GM19193 (cell line): Measurements from ENCODE around the gene LY6G6F.

Source experiments
- POLR2A ChIP-seq: IDR thresholded peaks from 4 replicates; pipeline ENCODE4 v1.6.1; 2011; ENCODE audit not compliant: insufficient read depth, insufficient read length; ENCODE audit errors: extremely low read depth

LY6G6F gene

DNA sequence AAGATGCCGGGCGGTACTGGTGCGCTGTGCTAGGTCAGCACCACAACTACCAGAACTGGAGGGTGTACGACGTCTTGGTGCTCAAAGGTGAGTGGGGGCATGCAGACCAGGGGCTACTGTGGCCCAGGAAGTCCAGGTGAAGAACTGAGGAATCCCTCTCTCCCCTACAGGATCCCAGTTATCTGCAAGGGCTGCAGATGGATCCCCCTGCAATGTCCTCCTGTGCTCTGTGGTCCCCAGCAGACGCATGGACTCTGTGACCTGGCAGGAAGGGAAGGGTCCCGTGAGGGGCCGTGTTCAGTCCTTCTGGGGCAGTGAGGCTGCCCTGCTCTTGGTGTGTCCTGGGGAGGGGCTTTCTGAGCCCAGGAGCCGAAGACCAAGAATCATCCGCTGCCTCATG lies 1.0 kb downstream of the LY6G6F start:
- no peak for TF ChIP-seq POLR2A

GRCh38 chr6:31708224-31708623 lies 1.6 kb downstream of the LY6G6F start:
- TF ChIP-seq POLR2A: no peak

DNA sequence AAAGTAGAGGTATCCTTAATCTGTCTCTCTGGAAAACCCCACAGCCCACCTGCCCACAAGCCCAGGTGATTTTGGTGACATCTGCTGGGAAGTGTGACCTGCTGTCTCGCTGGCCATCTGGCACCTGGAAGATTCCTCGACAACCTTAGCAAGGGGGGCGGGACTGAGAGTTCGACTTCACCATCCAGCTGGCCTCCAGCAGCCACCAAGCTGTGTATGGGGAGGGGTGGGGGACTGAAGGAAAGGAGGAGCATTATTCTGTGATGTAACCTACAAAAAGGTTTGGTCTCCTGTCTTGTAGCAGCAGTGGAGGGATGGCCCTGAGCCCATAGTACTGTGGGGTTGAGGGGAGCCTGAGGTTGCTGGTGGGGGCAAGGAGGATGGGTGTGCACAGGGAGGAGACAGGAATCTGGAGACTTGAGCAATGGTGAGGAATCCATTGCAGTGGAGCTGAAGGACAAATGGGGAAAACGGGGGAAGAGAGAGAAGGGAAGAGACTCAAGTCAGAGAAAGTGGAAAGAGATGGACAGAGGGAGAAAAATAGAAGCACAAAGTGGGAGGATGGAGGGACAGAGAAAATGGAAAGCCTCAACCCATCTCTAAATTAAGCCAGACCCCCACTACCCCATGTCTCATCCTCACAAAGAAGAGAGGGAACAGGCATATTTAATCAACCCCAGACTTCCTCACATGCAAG lies 4.0 kb downstream of the LY6G6F start:
- TF ChIP-seq POLR2A: no peak

GRCh38 chr6:31711233-31711632 lies 4.6 kb downstream of the LY6G6F start:
- no peak for TF ChIP-seq POLR2A

- TF ChIP-seq POLR2A: no peak
Measured at GRCh38 chr6:31712296-31712695, 5.6 kb downstream of the LY6G6F start.

DNA sequence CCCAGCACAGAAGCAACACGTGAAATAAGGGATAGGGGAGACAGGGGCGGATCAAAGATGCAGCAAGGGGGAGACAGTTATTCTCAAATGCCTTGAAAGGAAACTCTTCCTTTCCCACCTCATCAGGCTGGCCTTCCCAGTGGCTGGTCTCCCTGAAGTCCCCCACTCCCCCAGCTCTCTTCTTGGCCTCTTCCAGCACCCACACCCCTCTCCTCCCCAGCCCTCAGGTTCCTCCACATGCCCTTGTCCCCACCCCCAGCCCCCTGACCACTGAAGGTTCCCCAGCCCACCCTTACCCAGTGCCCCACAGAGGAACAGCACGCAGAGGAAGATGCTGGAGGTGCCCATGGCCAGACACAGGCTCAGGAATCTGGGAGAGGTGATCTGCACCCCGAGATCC lies 6.8 kb downstream of the LY6G6F start:
- TF ChIP-seq POLR2A: no peak

GRCh38 chr6:31713991-31714684 lies 7.5 kb downstream of the LY6G6F start:
- TF ChIP-seq POLR2A: no peak

DNA sequence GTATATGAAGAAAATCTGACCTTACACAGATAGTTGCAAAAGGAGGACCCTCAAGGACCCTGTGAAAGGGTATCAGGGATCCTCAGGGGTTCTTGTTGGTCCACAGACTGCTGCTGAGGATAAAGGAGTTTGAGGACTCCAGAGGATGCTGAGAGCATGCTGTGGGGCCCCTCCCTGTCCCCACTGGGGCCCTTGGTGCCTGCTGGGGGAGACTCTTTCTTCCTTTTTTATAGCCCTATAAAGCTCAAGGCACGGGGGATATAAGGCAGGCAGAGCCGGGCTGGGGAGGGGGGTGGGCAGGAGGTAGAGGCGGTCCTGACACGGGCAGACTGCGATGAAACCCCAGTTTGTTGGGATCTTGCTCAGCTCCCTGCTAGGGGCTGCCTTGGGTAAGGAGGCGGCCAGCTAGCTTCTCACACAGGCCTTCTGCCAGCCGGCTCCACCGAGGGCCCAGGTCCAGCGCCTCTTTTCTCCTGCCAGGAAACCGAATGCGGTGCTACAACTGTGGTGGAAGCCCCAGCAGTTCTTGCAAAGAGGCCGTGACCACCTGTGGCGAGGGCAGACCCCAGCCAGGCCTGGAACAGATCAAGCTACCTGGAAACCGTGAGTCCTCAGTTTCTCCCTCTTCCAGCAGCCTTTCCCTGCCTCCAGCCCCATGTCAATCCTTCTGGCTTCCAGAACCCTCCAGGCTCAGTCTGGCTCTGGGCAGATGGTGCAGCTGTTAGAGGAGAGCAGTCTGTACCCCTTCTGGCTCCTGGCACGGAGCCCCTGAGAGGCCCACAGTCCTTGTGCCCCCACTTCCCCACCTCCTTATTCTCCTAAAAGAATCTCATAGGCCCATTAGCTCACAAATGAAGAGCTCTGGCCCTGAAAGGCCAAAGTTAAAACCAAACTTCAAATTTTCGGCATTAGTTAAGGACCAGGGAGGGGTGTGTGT lies 8.6 kb downstream of the LY6G6F start, which contains the start of gene LY6G6D:
LY6G6D (plus strand) TSS at position 327 of the 937 bp plus-strand sequence; CDS start at position 335, 8 bp downstream.
- no peak for TF ChIP-seq POLR2A

DNA sequence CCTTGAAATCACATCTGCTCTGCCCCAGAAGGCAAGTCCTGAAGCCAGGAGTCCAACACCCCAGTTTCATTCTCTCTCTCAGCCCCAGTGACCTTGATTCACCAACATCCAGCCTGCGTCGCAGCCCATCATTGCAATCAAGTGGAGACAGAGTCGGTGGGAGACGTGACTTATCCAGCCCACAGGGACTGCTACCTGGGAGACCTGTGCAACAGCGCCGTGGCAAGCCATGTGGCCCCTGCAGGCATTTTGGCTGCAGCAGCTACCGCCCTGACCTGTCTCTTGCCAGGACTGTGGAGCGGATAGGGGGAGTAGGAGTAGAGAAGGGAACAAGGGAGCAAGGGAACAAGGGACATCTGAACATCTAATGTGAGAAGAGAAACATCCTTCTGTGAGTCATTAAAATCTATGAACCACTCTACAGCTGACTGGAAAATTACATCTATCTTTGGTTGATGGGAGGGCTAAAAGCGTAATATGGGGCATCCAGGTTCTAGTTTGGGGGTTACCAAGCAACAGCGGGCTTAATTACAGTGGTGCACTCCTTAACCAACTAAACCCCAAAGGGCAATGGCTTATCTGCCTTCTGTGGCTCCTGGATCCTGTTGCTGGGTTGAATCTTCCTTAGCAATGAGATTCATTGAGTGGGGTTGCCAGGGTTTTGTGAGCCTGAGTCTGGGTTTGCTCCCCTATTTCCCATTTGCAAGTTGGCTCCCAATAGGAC lies 11.0 kb downstream of the LY6G6F start:
- no peak for TF ChIP-seq POLR2A

DNA sequence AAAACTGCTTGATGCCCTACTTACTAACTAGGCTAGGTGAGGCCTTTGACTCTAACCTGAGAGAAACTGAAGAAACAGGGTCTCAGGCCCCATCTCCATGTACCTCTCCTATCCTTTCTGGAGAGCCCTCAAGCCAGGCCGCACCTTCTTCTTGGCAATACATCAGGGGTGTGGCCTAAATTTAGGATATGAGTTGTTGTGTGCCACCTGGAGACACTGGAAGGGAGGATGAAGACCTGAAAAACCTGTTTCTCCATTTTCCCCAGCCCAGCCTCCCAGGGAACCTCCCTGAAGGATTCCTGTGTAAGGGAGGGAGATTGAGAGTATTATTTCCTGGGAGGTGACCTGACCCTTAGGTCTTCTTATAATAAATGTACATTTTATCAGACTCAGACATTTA lies 11.6 kb downstream of the LY6G6F start:
- TF ChIP-seq POLR2A: no peak

DNA sequence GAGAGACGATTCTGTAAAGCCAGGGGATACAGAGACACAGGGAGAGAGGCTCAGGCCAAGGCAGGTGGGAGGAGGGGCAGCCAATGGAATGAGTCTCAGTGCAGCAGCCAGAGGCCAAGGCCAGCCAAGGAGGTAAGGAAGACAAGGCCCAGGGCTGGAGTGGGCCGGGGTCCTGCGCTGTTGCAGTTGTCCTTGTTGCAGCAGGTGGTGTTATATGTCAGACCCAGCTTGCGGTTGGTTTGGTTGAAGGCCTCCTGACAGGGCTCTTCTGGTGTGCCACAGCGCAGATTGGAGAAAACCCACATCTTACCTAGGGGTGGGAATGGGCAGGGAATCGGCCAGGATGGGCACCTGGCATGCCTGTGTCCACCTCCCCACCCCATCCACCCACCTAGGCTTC lies 12.3 kb downstream of the LY6G6F start:
- no peak for TF ChIP-seq POLR2A

- TF ChIP-seq POLR2A: no peak
Measured at GRCh38 chr6:31720196-31720770, 13.6 kb downstream of the LY6G6F start.

- TF ChIP-seq POLR2A: no peak
Measured at GRCh38 chr6:31721351-31722020, 14.8 kb downstream of the LY6G6F start, which contains the start of gene LY6G6C. TSS of gene LY6G6C (minus strand) at chr6:31721746. CDS start at chr6:31721679, 67 bp downstream.

DNA sequence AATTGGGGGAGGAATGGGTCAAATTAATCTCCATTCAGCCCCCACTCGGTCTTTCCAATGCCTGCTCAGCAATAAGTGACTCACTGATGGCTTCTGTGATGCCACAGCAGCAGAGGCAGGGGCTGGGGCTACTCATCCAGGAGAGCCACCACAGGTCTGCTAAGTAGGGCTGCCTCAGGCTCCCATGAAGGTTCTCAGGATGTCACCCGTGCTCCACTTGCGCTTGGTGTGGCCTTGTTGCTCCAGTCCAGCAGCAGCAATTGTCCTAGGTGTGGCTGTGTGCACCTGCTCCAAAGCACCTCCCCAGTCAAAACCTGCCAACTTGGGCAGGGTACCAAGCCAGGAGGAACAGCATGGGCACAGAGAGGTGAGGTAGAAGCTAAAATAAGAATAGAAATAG lies 15.5 kb downstream of the LY6G6F start:
- TF ChIP-seq POLR2A: no peak
